Measurements from ENCODE around the gene USP25.

GRCh38 chr21:15870819-15871218 lies 141.0 kb downstream of the USP25 start:
- TF ChIP-seq, protein P1, sequence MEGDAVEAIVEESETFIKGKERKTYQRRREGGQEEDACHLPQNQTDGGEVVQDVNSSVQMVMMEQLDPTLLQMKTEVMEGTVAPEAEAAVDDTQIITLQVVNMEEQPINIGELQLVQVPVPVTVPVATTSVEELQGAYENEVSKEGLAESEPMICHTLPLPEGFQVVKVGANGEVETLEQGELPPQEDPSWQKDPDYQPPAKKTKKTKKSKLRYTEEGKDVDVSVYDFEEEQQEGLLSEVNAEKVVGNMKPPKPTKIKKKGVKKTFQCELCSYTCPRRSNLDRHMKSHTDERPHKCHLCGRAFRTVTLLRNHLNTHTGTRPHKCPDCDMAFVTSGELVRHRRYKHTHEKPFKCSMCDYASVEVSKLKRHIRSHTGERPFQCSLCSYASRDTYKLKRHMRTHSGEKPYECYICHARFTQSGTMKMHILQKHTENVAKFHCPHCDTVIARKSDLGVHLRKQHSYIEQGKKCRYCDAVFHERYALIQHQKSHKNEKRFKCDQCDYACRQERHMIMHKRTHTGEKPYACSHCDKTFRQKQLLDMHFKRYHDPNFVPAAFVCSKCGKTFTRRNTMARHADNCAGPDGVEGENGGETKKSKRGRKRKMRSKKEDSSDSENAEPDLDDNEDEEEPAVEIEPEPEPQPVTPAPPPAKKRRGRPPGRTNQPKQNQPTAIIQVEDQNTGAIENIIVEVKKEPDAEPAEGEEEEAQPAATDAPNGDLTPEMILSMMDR (IDR thresholded peaks at IDR 0.05), result no peak
- TF ChIP-seq ZFX (IDR thresholded peaks at IDR 0.05; ENCODE audit: borderline replicate concordance), result no peak

Measured in 22Rv1 (cell line).